UCSD-AML1 (cell line): ENCODE measurements around the gene MIGA2.

ENCODE experiments used
- DNase-seq: peaks from one replicate; lab custom pipeline; 2025; ENCODE audit not compliant: unreplicated experiment; lab: John Stamatoyannopoulos, UW

The MIGA2 gene

GRCh38 chr9:129071526-129072126 is 35.2 kb downstream of the MIGA2 start:
- DNase-seq: peak; percentile 30

GRCh38 chr9:129072171-129072570 is 35.7 kb downstream of the MIGA2 start:
- no peak for DNase-seq

- DNase-seq: no peak
Measured at GRCh38 chr9:129073404-129073803, 37.0 kb downstream of the MIGA2 start.

- DNase-seq: no peak
Measured at GRCh38 chr9:129074106-129074505, 37.7 kb downstream of the MIGA2 start.

GRCh38 chr9:129075996-129076639 is 39.7 kb downstream of the MIGA2 start:
- DNase-seq: no peak

- DNase-seq: no peak
Measured at GRCh38 chr9:129076640-129077037, 40.2 kb downstream of the MIGA2 start.

- DNase-seq: no peak
Measured at GRCh38 chr9:129077236-129077635, 40.8 kb downstream of the MIGA2 start.

- no peak for DNase-seq
Measured at GRCh38 chr9:129078691-129079503, 42.5 kb downstream of the MIGA2 start.

- DNase-seq: no peak
Measured at GRCh38 chr9:129079829-129080228, 43.4 kb downstream of the MIGA2 start.

- DNase-seq: no peak
Measured at GRCh38 chr9:129080298-129080600, 43.8 kb downstream of the MIGA2 start.

GRCh38 chr9:129080601-129081387 is 44.4 kb downstream of the MIGA2 start, which contains the start of gene DOLPP1:
Gene DOLPP1 (plus strand): TSS chr9:129081111. CDS start chr9:129081132, 21 bp downstream.
- peak; percentile 99 for DNase-seq

GRCh38 chr9:129081388-129081904 is 45.0 kb downstream of the MIGA2 start:
- no peak for DNase-seq

- DNase-seq: no peak
Measured at GRCh38 chr9:129084087-129084486, 47.7 kb downstream of the MIGA2 start.

- DNase-seq: no peak
Measured at GRCh38 chr9:129089246-129089645, 52.8 kb downstream of the MIGA2 start.

- DNase-seq: peak; percentile 23
Measured at GRCh38 chr9:129093602-129094386, 57.4 kb downstream of the MIGA2 start.

- no peak for DNase-seq
Measured at GRCh38 chr9:129094387-129095169, 58.2 kb downstream of the MIGA2 start.

GRCh38 chr9:129095170-129095667 is 58.8 kb downstream of the MIGA2 start:
- no peak for DNase-seq

GRCh38 chr9:129095908-129096307 is 59.5 kb downstream of the MIGA2 start:
- no peak for DNase-seq

- DNase-seq: no peak
Measured at GRCh38 chr9:129097671-129098306, 61.4 kb downstream of the MIGA2 start.
